Suprapubic skin (tissue), 4 donors: Measurements from ENCODE around the gene ATXN1.

ENCODE experiments used
- EP300 ChIP-seq: sonication (generic); formaldehyde crosslinking; IDR thresholded peaks from one replicate; pipeline ENCODE4 v1.6.1; 2017; ENCODE audit warnings: antibody characterized with exemption
- POLR2A ChIP-seq, 2 donors: fragments of 450-650 bp; IDR thresholded peaks; one replicate each; pipeline ENCODE4 v1.6.1; 2017; ENCODE audit warnings: antibody characterized with exemption in 2 of 2, mild to moderate bottlenecking in 2 of 2, moderate library complexity in 2 of 2
- POLR2AphosphoS5 ChIP-seq, 3 donors: sonication (generic); formaldehyde crosslinking; IDR thresholded peaks; one replicate each; pipeline ENCODE4 v1.6.1; 2017; ENCODE audit warnings: antibody characterized with exemption in 3 of 3
- TF ChIP-seq, protein P1 (sequence below), 2 donors: fragments of 200-600 bp in 1 of 2; fragments of 450-650 bp in 1 of 2; sonication (generic) in 1 of 2; IDR thresholded peaks; one replicate each; pipeline ENCODE4 v1.5.1; 2016 to 2019; ENCODE audit warnings: antibody characterized with exemption in 2 of 2, mild to moderate bottlenecking in 1 of 2, moderate library complexity in 1 of 2

DNA sequence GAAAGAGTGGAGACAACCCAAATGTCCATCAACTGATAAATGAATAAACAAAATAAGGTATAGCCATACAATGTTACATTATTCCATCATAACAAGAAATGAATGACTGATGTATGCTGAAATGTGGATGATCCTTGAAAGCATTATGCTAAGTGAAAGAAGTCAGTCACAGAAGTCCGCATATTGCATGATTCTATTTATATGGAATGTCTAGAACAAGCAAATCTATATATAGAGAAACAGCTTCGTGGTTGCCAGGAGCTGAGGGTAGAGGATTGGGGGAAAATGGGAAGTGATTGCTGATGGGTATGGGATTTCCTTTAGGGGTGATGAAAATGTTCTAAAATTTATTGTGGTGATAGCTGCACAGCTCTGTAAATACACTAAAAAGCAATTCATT, 196.8 kb downstream of the ATXN1 start:
- TF ChIP-seq, protein P1, sequence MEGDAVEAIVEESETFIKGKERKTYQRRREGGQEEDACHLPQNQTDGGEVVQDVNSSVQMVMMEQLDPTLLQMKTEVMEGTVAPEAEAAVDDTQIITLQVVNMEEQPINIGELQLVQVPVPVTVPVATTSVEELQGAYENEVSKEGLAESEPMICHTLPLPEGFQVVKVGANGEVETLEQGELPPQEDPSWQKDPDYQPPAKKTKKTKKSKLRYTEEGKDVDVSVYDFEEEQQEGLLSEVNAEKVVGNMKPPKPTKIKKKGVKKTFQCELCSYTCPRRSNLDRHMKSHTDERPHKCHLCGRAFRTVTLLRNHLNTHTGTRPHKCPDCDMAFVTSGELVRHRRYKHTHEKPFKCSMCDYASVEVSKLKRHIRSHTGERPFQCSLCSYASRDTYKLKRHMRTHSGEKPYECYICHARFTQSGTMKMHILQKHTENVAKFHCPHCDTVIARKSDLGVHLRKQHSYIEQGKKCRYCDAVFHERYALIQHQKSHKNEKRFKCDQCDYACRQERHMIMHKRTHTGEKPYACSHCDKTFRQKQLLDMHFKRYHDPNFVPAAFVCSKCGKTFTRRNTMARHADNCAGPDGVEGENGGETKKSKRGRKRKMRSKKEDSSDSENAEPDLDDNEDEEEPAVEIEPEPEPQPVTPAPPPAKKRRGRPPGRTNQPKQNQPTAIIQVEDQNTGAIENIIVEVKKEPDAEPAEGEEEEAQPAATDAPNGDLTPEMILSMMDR (IDR thresholded peaks at IDR 0.05), result no peak
- no peak for TF ChIP-seq POLR2A (IDR thresholded peaks at IDR 0.05)
- TF ChIP-seq POLR2AphosphoS5 (IDR thresholded peaks at IDR 0.05), result no peak
- TF ChIP-seq EP300, result no peak
